Raji (cell line): ENCODE data around the gene CC2D2A.

Experiments
- POLR2A ChIP-seq: IDR thresholded peaks from 2 replicates; pipeline ENCODE4 v1.6.1; 2011; ENCODE audit warnings: low read depth, low read length, control low read depth; ENCODE audit not compliant: insufficient read depth

Gene CC2D2A

GRCh38 chr4:15451866-15452765, 17.6 kb upstream of the CC2D2A start:
- TF ChIP-seq POLR2A = no peak

GRCh38 chr4:15455290-15455689, 14.4 kb upstream of the CC2D2A start:
- TF ChIP-seq POLR2A = no peak

- no peak for TF ChIP-seq POLR2A
Measured at GRCh38 chr4:15457406-15458201, 12.1 kb upstream of the CC2D2A start.

- no peak for TF ChIP-seq POLR2A
Measured at GRCh38 chr4:15458616-15459015, 11.1 kb upstream of the CC2D2A start.

GRCh38 chr4:15459706-15460105, 10.0 kb upstream of the CC2D2A start:
- no peak for TF ChIP-seq POLR2A

- TF ChIP-seq POLR2A = no peak
Measured at GRCh38 chr4:15466596-15466995, 3.1 kb upstream of the CC2D2A start.

- TF ChIP-seq POLR2A = no peak
Measured at GRCh38 chr4:15470128-15470475, 420 bp downstream of the CC2D2A start.

GRCh38 chr4:15476396-15476795, 6.7 kb downstream of the CC2D2A start:
- no peak for TF ChIP-seq POLR2A

- TF ChIP-seq POLR2A = no peak
Measured at GRCh38 chr4:15478724-15479088, 9.0 kb downstream of the CC2D2A start.

- TF ChIP-seq POLR2A = no peak
Measured at GRCh38 chr4:15479089-15479912, 9.6 kb downstream of the CC2D2A start.

GRCh38 chr4:15479913-15480185, 10.2 kb downstream of the CC2D2A start:
- TF ChIP-seq POLR2A = no peak

- no peak for TF ChIP-seq POLR2A
Measured at GRCh38 chr4:15481961-15482745, 12.5 kb downstream of the CC2D2A start.

GRCh38 chr4:15482842-15483241, 13.2 kb downstream of the CC2D2A start:
- TF ChIP-seq POLR2A = no peak

GRCh38 chr4:15488136-15488535, 18.5 kb downstream of the CC2D2A start:
- TF ChIP-seq POLR2A = no peak
